Sigmoid colon (tissue), 7 donors: ENCODE results near the gene NAALADL2. TPM values are rescaled to one million over a fixed set of nuclear protein-coding genes. Genes with fewer than 3 reads are reported as not detected.

Experiments
- DNase-seq: peaks from one replicate; pipeline ENCODE4 v3.0.0-alpha.2; 2019
- H3K27ac ChIP-seq, 4 donors: fragments of 200-600 bp; sonication (generic); one replicate each; pipeline ENCODE4 v1.5.1; 2016 to 2019; ENCODE audit warnings: mild to moderate bottlenecking in 1 of 4
- H3K27me3 ChIP-seq, 3 donors: fragments of 200-600 bp; sonication (generic); one replicate each; pipeline ENCODE4 v1.5.1; 2019; ENCODE audit warnings: mild to moderate bottlenecking in 1 of 3
- H3K36me3 ChIP-seq, 4 donors: fragments of 200-600 bp; sonication (generic); one replicate each; pipeline ENCODE4 v1.5.1; 2016 to 2019
- H3K4me1 ChIP-seq, 4 donors: fragments of 200-600 bp; sonication (generic); one replicate each; pipeline ENCODE4 v1.5.1; 2017 to 2019
- H3K4me3 ChIP-seq, 4 donors: fragments of 200-600 bp; sonication (generic); one replicate each; pipeline ENCODE4 v1.5.1; 2017 to 2019; ENCODE audit warnings: mild to moderate bottlenecking in 2 of 4, moderate library complexity in 1 of 4
- H3K9me3 ChIP-seq, 4 donors: fragments of 200-600 bp in 3 of 4; sonication (generic) in 3 of 4; one replicate each; pipeline versions ENCODE4 v1.5.1 to v1.6.1; 2013 to 2019
- EP300 ChIP-seq, 4 donors: sonication (generic); formaldehyde crosslinking; IDR thresholded peaks; one replicate each; pipeline ENCODE4 v1.6.1; 2017; ENCODE audit warnings: antibody characterized with exemption in 4 of 4
- POLR2A ChIP-seq, 2 donors: fragments of 450-650 bp; IDR thresholded peaks; one replicate each; pipeline ENCODE4 v1.6.1; 2016; ENCODE audit warnings: antibody characterized with exemption in 2 of 2, mild to moderate bottlenecking in 2 of 2, moderate library complexity in 2 of 2
- POLR2AphosphoS5 ChIP-seq, 4 donors: sonication (generic); formaldehyde crosslinking; IDR thresholded peaks; one replicate each; pipeline ENCODE4 v1.6.1; 2017; ENCODE audit warnings: antibody characterized with exemption in 4 of 4
- WGBS, 2 donors: extraction: QIAGEN DNeasy Blood & Tissue Kit; methylation state at CpG; one replicate each; pipeline ENCODE4 v1.1.7; 2013; 5-methylcytosine and 5-hydroxymethylcytosine counted together
- intact Hi-C: fragments of 100-400 bp; cut with DNase I; formaldehyde crosslinking; loops from one replicate; pipeline ENCODE4 v1.15.1; 2023
- polyA plus RNA-seq, 3 donors: library from polyadenylated mRNA; stranded (reverse); fragments of 200-250 nt; gene quantifications; one replicate each; pipeline ENCODE4 v1.2.3, GENCODE V29; 2013
- total RNA-seq, 4 donors: library from RNA; depleted of rRNA; stranded (reverse); fragments of >200 nt; gene quantifications; one replicate each; pipeline ENCODE4 v1.1.0, GENCODE V29; 2016
- TF ChIP-seq, protein P1 (sequence below), 4 experiments: fragments of 450-650 bp in 3 of 4; fragments of 200-600 bp in 1 of 4; IDR thresholded peaks; one replicate each; pipeline ENCODE4 v1.5.1; 2016 to 2019; ENCODE audit warnings: antibody characterized with exemption in 4 of 4, mild to moderate bottlenecking in 3 of 4, moderate library complexity in 2 of 4
- donor health status: healthy with polysubstance abuse.
- donor health status: Bipolar disorder and iron deficiency.
- donor health status: healthy.

The NAALADL2 gene
- total and polyA plus RNA-seq, 7 donors: 0.46 to 18.5 (median 6.0) TPM

- TF ChIP-seq EP300 (IDR thresholded peaks at IDR 0.05): no peak
- TF ChIP-seq, protein P1, sequence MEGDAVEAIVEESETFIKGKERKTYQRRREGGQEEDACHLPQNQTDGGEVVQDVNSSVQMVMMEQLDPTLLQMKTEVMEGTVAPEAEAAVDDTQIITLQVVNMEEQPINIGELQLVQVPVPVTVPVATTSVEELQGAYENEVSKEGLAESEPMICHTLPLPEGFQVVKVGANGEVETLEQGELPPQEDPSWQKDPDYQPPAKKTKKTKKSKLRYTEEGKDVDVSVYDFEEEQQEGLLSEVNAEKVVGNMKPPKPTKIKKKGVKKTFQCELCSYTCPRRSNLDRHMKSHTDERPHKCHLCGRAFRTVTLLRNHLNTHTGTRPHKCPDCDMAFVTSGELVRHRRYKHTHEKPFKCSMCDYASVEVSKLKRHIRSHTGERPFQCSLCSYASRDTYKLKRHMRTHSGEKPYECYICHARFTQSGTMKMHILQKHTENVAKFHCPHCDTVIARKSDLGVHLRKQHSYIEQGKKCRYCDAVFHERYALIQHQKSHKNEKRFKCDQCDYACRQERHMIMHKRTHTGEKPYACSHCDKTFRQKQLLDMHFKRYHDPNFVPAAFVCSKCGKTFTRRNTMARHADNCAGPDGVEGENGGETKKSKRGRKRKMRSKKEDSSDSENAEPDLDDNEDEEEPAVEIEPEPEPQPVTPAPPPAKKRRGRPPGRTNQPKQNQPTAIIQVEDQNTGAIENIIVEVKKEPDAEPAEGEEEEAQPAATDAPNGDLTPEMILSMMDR (IDR thresholded peaks at IDR 0.05): no peak
- no peak for TF ChIP-seq POLR2AphosphoS5 (IDR thresholded peaks at IDR 0.05)
- no peak for TF ChIP-seq POLR2A (IDR thresholded peaks at IDR 0.05)
- intact Hi-C loops: no loop called here
- DNase-seq: no peak
- Histone ChIP-seq H3K4me1 (no peaks in the 10 kb centered on the region), H3K27ac (no peak overlapping the region), H3K4me3 (no peak overlapping the region), H3K9me3 (no peaks in the 10 kb centered on the region), H3K27me3 (no peaks in the 10 kb centered on the region), H3K36me3 (no peaks in the 10 kb centered on the region)
- WGBS, 2 donors: 94 to 95% methylated on average over 4 of the region's 4 CpGs
Observed at GRCh38 chr3:175546115-175546514, 687.0 kb downstream of the NAALADL2 start.

- Histone ChIP-seq H3K9me3 (no peaks in the 10 kb centered on the region), H3K27ac (no peak overlapping the region), H3K4me3 (no peak overlapping the region), H3K27me3 (no peaks in the 10 kb centered on the region), H3K36me3 (no peaks in the 10 kb centered on the region), H3K4me1 (no peaks in the 10 kb centered on the region)
- no peak for DNase-seq
- intact Hi-C loops: no loop called here
- no peak for TF ChIP-seq POLR2A (IDR thresholded peaks at IDR 0.05)
- no peak for TF ChIP-seq POLR2AphosphoS5 (IDR thresholded peaks at IDR 0.05)
- TF ChIP-seq EP300 (IDR thresholded peaks at IDR 0.05): no peak
- TF ChIP-seq, protein P1 (IDR thresholded peaks at IDR 0.05): no peak
- 82 to 83% methylated on average over 1 of the region's 1 CpG for WGBS, 2 donors
Observed at GRCh38 chr3:175552929-175553328, 693.8 kb downstream of the NAALADL2 start.

- no peaks in the 10 kb centered on the region for H3K4me1 ChIP-seq
- peaks cover 0 to 6% (median 1%) of the 10 kb centered on the region in 4 donors for H3K9me3 ChIP-seq
- no peak for TF ChIP-seq POLR2AphosphoS5 (IDR thresholded peaks at IDR 0.05)
- TF ChIP-seq POLR2A (IDR thresholded peaks at IDR 0.05): no peak
- TF ChIP-seq, protein P1 (IDR thresholded peaks at IDR 0.05): no peak
- no peak for TF ChIP-seq EP300 (IDR thresholded peaks at IDR 0.05)
- no peak for DNase-seq
- H3K4me3 ChIP-seq: no peak overlapping the region
- H3K27me3 ChIP-seq: no peaks in the 10 kb centered on the region
- intact Hi-C loops: no loop called here
- no peak overlapping the region for H3K27ac ChIP-seq
- H3K36me3 ChIP-seq: no peaks in the 10 kb centered on the region
Observed at GRCh38 chr3:175554801-175555200, 695.7 kb downstream of the NAALADL2 start.

DNA sequence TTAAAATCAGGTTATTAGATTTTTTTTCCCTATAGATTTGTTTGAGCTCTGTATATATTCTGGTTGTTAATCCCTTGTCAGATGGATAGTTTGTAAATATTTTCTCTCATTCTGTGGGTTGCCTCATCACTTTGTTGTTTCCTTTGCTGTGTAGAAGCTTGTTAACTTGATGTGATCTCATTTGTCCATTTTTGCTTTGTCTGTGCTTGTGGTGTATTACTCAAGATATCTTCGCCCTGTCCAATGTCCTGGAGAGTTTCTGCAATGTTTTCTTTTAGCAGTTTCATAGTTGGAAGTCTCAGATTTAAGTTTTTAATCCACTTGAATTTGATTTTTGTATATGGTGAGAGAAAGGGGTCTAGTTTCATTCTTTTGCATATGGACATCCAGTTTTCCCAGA, 699.1 kb downstream of the NAALADL2 start:
- Histone ChIP-seq H3K27ac (no peak overlapping the region), H3K36me3 (no peaks in the 10 kb centered on the region), H3K4me3 (no peak overlapping the region), H3K4me1 (no peaks in the 10 kb centered on the region), H3K9me3 (peaks cover 0 to 6% (median 1%) of the 10 kb centered on the region in 4 donors), H3K27me3 (no peaks in the 10 kb centered on the region)
- TF ChIP-seq POLR2A (IDR thresholded peaks at IDR 0.05): no peak
- TF ChIP-seq, protein P1 (IDR thresholded peaks at IDR 0.05): no peak
- no peak for TF ChIP-seq EP300 (IDR thresholded peaks at IDR 0.05)
- no peak for TF ChIP-seq POLR2AphosphoS5 (IDR thresholded peaks at IDR 0.05)
- DNase-seq: no peak
- intact Hi-C loops: no loop called here
- 84 to 86% methylated on average over 1 of the region's 1 CpG for whole genome bisulfite sequencing, 2 donors

DNA sequence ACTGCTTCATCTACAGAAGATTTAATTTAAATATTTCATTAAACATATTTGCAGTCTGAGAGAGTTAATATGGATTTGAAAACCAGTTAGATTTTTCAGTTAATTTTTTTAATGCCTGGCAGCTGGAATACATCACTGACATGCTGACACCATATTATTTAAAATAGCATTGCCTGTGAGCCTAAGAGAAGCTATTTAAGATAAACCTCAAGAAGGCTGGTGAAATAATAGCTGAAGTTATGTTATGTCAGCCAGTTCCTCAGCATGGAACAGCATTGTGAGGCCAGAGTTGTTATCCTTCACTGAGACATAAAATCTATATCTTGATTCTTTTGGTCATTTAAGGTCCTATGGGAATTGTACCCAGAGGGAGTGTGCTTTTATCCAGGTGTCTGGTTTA, 705.2 kb downstream of the NAALADL2 start:
- no peak overlapping the region for H3K4me3 ChIP-seq
- TF ChIP-seq EP300 (IDR thresholded peaks at IDR 0.05): no peak
- TF ChIP-seq POLR2A (IDR thresholded peaks at IDR 0.05): no peak
- TF ChIP-seq POLR2AphosphoS5 (IDR thresholded peaks at IDR 0.05): no peak
- TF ChIP-seq, protein P1 (IDR thresholded peaks at IDR 0.05): no peak
- intact Hi-C loops: no loop called here

More for the DNA sequence above, 705.2 kb downstream of the NAALADL2 start:
- Histone ChIP-seq H3K4me1 (no peaks in the 10 kb centered on the region), H3K27me3 (no peaks in the 10 kb centered on the region), H3K9me3 (peaks cover 0 to 4% (median 0%) of the 10 kb centered on the region in 4 donors), H3K27ac (no peak overlapping the region), H3K36me3 (no peaks in the 10 kb centered on the region)
- DNase-seq: no peak
